Coronary artery (tissue), 2 donors: ENCODE measurements around the gene LPP.

Experiments used
- DNase-seq: peaks from one replicate; pipeline ENCODE4 v3.0.0-alpha.2; 2017; ENCODE audit warnings: low spot score
- H3K27ac ChIP-seq, 2 donors: fragments of 200-600 bp; sonication (generic); one replicate each; pipeline ENCODE4 v1.5.1; 2016 to 2019
- H3K4me3 ChIP-seq: fragments of 200-600 bp; sonication (generic); 2 replicates; pipeline ENCODE4 v1.5.1; 2016; ENCODE audit warnings: mild to moderate bottlenecking, moderate library complexity
- CTCF ChIP-seq: fragments of 200-600 bp; sonication (generic); IDR thresholded peaks from one replicate; pipeline ENCODE4 v1.5.1; 2019; ENCODE audit warnings: antibody characterized with exemption

Gene LPP

GRCh38 chr3:188908002-188908850 is 754.3 kb downstream of the LPP start:
- no peak for DNase-seq
- Histone ChIP-seq H3K4me3 (no peak overlapping the region), H3K27ac (no peak overlapping the region)
- no peak for TF ChIP-seq CTCF

GRCh38 chr3:188911026-188911850 is 757.3 kb downstream of the LPP start:
- DNase-seq = no peak
- no peak for TF ChIP-seq CTCF
- Histone ChIP-seq H3K4me3 (no peak overlapping the region), H3K27ac (no peak overlapping the region)

GRCh38 chr3:188913084-188913483 is 759.1 kb downstream of the LPP start:
- Histone ChIP-seq H3K27ac (no peak overlapping the region), H3K4me3 (no peak overlapping the region)
- DNase-seq = no peak
- TF ChIP-seq CTCF = no peak

GRCh38 chr3:188914552-188914951 is 760.6 kb downstream of the LPP start:
- Histone ChIP-seq H3K4me3 (no peak overlapping the region), H3K27ac (peak overlapping the region in 1 of 2 donors; percentile 20)
- no peak for TF ChIP-seq CTCF
- no peak for DNase-seq

- Histone ChIP-seq H3K4me3 (no peak overlapping the region), H3K27ac (peak overlapping the region in 1 of 2 donors; percentile 13)
- TF ChIP-seq CTCF = no peak
- DNase-seq = no peak
These were observed 761.2 kb downstream of the LPP start for GRCh38 chr3:188915127-188915526.

- no peak for DNase-seq
- Histone ChIP-seq H3K27ac (peak overlapping the region in 1 of 2 donors; percentile 28), H3K4me3 (no peak overlapping the region)
- TF ChIP-seq CTCF = no peak
These were observed 763.0 kb downstream of the LPP start for GRCh38 chr3:188916934-188917401.
